ENCODE results near the gene UEVLD. TPM values are rescaled to one million over a fixed set of nuclear protein-coding genes. Genes with fewer than 3 reads are reported as not detected.

UEVLD gene
- total RNA-seq, 1 experiment from 2014 or later = 13.7 TPM

GRCh38 chr11:18588297-18589252 lies at the start of gene UEVLD (continued):
- TF ChIP-seq CTCF (IDR thresholded peaks at IDR 0.05 in 2 of 3, conservative IDR thresholded peaks at IDR 0.05 in 1 of 3; ENCODE audit: borderline replicate concordance in 1 of 3, insufficient read depth in 1 of 3, low read depth in 2 of 3, low read length in 2 of 3) (no peak), JUND (IDR thresholded peaks at IDR 0.05) (0 out of 2 replicates have a peak, but pooled peaks have one; percentile 25), ELF1 (IDR thresholded peaks at IDR 0.05; ENCODE audit: borderline replicate concordance, low read depth) (peak; percentile 98), EGR1 (IDR thresholded peaks at IDR 0.05; ENCODE audit: low read depth) (no peak)

- peak within 1 kb of the TSS; percentile 92 to 97 for H3K4me3 ChIP-seq (replicated peaks in 1 of 2; ENCODE audit: low read depth in 1 of 2, low read length in 2 of 2)
- H3K27ac ChIP-seq (ENCODE audit: low read depth, low read length) = peak within 1 kb of the TSS; percentile 63
- no peaks in the 10 kb centered on the region for H3K27me3 ChIP-seq (ENCODE audit: insufficient read depth, low read length)
- intact Hi-C loops (cut with micrococcal nuclease) = loop anchor here (2.0 kb wide), 2 partner anchors 34 to 108 kb away; partner anchors contain the start of gene TSG101
- peak within 1 kb of the TSS; percentile 60 for H2AFZ ChIP-seq (ENCODE audit: low read depth, low read length, poor library complexity, severe bottlenecking)
- H3K79me2 ChIP-seq (ENCODE audit: insufficient read depth, low read length) = peaks cover 46% of the 10 kb centered on the region
- H4K20me1 ChIP-seq (ENCODE audit: insufficient read depth) = no peaks in the 10 kb centered on the region
- H3K9me2 ChIP-seq (ENCODE audit: insufficient read depth) = no peaks in the 10 kb centered on the region
- BruUV-seq (replicated peaks) = TSS peak; percentile 96
- ChIA-PET RAD21 (ENCODE audit: low non-redundant PET in 1 of 2, low total read pairs in 2 of 2, uncharacterized antibody in 2 of 2, unreplicated experiment in 2 of 2) (interaction anchor here in 1 of 2 experiments (0.5 kb wide), 1 partner anchor 519 kb away, joined by 5 read pairs; no protein-coding TSS in a partner anchor), POLR2A (interaction anchor here (0.8 to 1.5 kb wide), 4 partner anchors 8 to 240 kb away, joined by 3 to 7 read pairs (median 4); partner anchors contain the start of genes LDHA and TSG101), CTCF (interaction anchor here (1.1 to 1.4 kb wide), 2 partner anchors 87 to 94 kb away, joined by 3 read pairs; no protein-coding TSS in a partner anchor)
- H3K36me3 ChIP-seq (ENCODE audit: control insufficient read depth in 1 of 2, insufficient read depth in 2 of 2, low read length in 2 of 2) = no peaks in the 10 kb centered on the region
- peak within 1 kb of the TSS; percentile 89 for H3K9ac ChIP-seq (ENCODE audit: low read length)
- H3K4me2 ChIP-seq (ENCODE audit: low read length) = peak within 1 kb of the TSS; percentile 86
- H3K4me1 ChIP-seq (ENCODE audit: control insufficient read depth in 1 of 2, insufficient read depth in 2 of 2, low read length in 2 of 2) = peaks cover 6 to 16% of the 10 kb centered on the region in 2 experiments
- DNase-seq (ENCODE audit: low read depth, low spot score) (peak; percentile 99), ATAC-seq (peak; percentile 98)
- no peaks in the 10 kb centered on the region for H3K9me3 ChIP-seq (ENCODE audit: control insufficient read depth in 1 of 2, insufficient read depth in 1 of 2, low read depth in 1 of 2, low read length in 2 of 2)
- TF ChIP-seq CBX3 (IDR thresholded peaks at IDR 0.05; ENCODE audit: low read depth) (no peak), POLR2A (IDR thresholded peaks at IDR 0.05; ENCODE audit: borderline replicate concordance, extremely low read depth, insufficient read depth, insufficient read length) (peak; percentile 91), MAX (IDR thresholded peaks at IDR 0.05) (peak; percentile 90), SRF (IDR thresholded peaks at IDR 0.05; ENCODE audit: low read depth) (peak; percentile 91), TCF7L2 (IDR thresholded peaks at IDR 0.05; ENCODE audit: borderline replicate concordance, extremely low read depth, insufficient read depth, insufficient read length) (peak; percentile 73), SIN3A (IDR thresholded peaks at IDR 0.05; ENCODE audit: low read depth) (peak; percentile 65), EGR1 (IDR thresholded peaks at IDR 0.05; ENCODE audit: low read depth) (peak; percentile 92), ZNF274 (IDR thresholded peaks at IDR 0.05; ENCODE audit: low read depth, low read length) (no peak), CEBPB (IDR thresholded peaks at IDR 0.05; ENCODE audit: low read depth) (no peak), EZH2phosphoT487 (IDR thresholded peaks at IDR 0.05; ENCODE audit: borderline replicate concordance) (no peak), ZFX (IDR thresholded peaks at IDR 0.05) (no peak), POLR2AphosphoS5 (IDR thresholded peaks at IDR 0.05; ENCODE audit: low read depth, low read length) (peak; percentile 99), SP1 (IDR thresholded peaks at IDR 0.05; ENCODE audit: low read depth) (peak; percentile 88), REST (IDR thresholded peaks at IDR 0.05; ENCODE audit: low read depth) (no peak)
Observed at GRCh38 chr11:18634140-18635032, 45.9 kb upstream of the UEVLD start, which contains the start of gene SPTY2D1. SPTY2D1 (minus strand) TSS chr11:18634342; CDS start chr11:18634257, 85 bp downstream.

All from HCT116 (cell line).